Right lobe of liver (tissue), 4 donors: ENCODE data around the gene CXorf38.

Source experiments
- POLR2A ChIP-seq: fragments of 450-650 bp; IDR thresholded peaks from one replicate; pipeline ENCODE4 v1.6.1; 2017; ENCODE audit warnings: antibody characterized with exemption, mild to moderate bottlenecking
- TF ChIP-seq, protein P1 (sequence below), 4 donors: fragments of 200-600 bp in 3 of 4; fragments of 450-650 bp in 1 of 4; IDR thresholded peaks; one replicate each; pipeline versions ENCODE4 v1.5.1 to v1.8.0; 2016 to 2022; ENCODE audit warnings: antibody characterized with exemption in 4 of 4, mild to moderate bottlenecking in 2 of 4
- donor health status: DM: no; HTN: no; CAD: no.
- donor health status: DM: no; HTN: no; CAD: no.
- donor health status: DM: no; HTN: yes; CAD: no.

GRCh38 chrX:40623665-40624064 lies 23.7 kb downstream of the CXorf38 start:
- TF ChIP-seq, protein P1, sequence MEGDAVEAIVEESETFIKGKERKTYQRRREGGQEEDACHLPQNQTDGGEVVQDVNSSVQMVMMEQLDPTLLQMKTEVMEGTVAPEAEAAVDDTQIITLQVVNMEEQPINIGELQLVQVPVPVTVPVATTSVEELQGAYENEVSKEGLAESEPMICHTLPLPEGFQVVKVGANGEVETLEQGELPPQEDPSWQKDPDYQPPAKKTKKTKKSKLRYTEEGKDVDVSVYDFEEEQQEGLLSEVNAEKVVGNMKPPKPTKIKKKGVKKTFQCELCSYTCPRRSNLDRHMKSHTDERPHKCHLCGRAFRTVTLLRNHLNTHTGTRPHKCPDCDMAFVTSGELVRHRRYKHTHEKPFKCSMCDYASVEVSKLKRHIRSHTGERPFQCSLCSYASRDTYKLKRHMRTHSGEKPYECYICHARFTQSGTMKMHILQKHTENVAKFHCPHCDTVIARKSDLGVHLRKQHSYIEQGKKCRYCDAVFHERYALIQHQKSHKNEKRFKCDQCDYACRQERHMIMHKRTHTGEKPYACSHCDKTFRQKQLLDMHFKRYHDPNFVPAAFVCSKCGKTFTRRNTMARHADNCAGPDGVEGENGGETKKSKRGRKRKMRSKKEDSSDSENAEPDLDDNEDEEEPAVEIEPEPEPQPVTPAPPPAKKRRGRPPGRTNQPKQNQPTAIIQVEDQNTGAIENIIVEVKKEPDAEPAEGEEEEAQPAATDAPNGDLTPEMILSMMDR (IDR thresholded peaks at IDR 0.05) = no peak
- no peak for TF ChIP-seq POLR2A
